ENCODE data around the gene PTAFR.
"Not testable (repeated sequence)": the region's sequence is repeated elsewhere in the genome, so short reads cannot be mapped to it uniquely, and the experiment has no call there.

PTAFR gene

DNA sequence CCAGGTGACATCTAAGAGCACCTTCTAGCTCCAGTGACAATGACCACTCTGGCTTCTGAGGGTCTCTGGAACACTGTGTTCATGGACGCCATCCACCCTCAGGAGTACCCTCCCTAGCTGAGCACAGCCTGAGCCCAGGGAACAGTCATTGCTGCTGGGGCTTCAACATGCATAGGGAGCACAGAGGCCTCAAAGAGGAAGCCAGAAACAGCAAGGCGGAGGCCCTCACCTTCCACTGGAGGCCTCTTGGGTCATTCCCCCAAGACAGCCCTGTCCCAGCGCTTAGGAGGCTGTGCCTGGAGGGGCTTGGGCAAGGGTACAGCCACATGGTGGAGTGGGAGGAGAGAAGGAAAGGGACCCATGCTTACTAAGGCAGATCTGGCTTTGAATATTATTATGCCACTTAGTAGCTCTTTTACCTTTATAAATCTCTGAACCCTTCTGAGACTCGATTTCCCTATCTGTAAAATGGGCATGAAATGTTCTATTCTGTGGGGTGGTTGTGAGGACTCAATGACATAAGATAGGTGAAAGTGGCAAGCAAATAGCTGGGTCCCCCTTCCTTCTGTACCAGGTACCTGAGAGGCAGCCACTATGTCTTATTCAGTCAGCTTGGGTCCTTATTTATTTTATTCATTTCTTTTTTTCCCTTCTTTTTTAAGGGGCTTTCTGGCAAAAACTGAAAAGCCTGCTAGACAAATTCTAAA is 32.8 kb downstream of the PTAFR start:
- no peak for DNase-seq

DNA sequence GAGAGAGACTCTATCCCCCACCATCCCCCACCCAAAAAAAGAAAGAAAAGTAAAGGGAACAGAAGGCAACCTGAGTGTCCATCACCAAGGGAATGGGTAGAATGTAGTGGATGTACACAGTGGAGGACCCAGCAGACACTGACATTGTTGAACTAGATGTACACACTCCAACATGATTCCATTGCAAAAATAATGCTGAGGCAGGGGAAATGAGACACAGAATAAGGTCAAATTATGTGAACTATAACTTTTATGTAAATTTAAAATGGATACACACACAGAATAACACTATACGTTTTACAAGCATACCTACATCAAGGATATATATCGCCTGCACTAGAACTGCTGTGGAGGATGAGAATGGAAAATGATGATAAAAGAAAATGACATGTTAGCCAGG is 34.8 kb downstream of the PTAFR start:
- no peak for DNase-seq

DNA sequence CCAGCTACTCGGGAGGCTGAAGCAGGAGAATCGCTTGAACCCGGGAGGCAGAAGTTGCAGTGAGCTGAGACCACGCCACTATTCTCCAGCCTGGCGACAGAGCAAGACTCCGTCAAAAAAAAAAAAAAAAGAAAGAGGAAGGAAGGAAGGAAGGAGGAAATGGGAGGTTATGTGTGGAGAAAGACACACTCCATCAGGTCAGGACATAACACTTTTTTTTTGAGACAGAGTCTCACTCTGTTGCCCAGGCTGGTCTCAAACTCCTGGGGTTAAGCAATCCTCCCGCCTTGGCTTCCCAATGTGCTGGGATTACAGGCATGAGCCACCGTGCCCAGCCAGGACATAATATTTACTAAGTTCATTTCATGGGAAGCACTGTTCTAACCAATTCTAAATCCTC is 36.6 kb downstream of the PTAFR start:
- not testable (repeated sequence) for DNase-seq

DNA sequence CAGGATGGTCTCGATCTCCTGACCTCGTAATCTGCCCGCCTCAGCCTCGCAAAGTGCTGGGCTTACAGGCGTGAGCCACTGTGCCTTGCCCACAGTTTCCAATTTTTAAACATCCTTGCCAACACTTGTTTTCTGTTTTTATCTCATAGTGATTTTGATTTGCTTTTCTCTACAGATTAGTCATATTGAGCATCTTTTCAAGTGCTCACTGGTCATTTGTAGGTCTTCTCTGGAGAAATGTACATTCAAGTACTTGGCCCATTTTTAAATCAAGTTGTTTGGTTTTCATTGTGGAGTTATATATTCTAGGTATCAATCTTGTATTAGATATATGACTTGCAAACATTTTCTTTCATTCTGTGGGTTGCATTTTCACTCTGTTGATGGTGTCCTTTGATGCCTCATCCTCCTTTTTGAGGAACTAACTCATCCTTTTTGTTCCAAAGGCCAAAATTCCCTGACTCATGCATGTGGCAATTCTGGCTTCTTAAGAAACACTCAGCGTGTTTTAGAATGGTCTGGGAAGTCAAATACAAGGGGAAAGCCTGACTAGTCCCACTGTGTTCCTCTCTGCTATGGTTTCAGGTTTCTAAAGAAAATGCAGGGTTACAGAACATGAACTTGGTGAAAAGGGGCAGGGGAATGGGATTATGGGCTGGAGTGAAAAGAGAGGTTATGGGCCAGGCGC is 37.3 kb downstream of the PTAFR start:
- no peak for DNase-seq

DNA sequence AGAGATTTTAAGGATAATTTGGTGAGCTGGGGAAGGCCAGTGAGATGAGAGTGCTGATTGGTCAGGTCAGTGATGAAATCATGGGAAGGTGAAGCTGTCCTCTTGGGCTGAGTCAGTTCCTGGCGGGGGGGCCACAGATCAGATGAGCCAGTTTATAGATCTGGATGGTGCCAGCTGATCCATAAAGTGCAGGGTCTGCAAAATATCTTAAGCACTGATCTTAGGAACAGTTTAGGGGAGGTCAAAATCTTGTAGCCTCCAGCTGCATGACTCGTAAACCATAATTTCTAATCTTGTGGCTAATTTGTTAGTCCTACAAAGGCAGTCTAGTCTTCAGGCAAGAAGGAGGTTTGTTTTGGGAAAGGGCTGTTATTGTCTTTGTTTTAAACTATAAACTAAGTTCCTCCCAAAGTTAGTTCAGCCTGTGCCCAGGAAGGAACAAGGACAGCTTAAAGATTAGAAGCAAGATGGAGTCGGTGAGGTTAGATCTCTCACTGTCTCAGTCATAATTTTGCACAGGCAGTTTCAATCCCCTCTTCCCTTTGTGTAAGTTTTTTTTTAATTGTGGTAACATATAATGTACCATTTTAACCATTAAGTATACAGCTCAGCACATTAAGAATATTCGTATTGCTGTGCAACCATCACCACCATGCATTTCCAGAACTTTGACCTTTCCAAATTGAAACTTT is 39.4 kb downstream of the PTAFR start:
- DNase-seq: no peak

DNA sequence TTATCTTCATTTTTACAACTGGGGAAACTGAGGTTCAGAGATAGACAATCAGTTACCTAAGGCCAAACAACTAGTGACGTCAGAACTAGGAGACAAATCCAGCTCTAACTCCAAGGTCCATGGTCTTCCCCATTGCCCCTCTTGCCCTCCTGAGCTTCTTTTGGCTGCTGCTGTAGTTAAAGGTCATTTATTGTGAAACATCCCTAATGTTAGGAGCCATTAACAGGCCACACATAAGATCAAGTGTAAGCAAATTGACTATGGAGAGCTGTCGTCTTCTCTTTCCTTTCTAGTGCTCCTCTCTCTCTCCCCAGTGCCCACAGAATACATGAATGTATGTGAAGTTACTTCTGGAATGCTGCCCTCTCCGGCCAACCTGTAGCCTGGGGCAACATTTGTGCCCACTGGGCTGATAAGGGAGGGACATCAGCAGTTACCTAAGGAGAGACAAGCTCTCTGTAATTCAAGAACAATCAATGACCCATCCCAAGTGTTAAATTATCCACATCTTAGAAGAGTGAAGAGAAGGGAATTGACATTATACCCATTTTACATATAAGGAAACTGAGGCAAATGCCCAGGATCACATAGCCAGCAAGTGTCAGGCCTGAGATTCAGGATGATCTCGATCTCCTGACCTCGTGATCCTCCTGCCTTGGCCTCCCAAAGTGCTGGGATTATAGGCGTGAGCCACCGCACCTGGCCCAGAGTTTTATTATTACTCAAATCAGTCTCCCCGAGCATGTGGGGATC is 40.1 kb downstream of the PTAFR start:
- no peak for DNase-seq

DNA sequence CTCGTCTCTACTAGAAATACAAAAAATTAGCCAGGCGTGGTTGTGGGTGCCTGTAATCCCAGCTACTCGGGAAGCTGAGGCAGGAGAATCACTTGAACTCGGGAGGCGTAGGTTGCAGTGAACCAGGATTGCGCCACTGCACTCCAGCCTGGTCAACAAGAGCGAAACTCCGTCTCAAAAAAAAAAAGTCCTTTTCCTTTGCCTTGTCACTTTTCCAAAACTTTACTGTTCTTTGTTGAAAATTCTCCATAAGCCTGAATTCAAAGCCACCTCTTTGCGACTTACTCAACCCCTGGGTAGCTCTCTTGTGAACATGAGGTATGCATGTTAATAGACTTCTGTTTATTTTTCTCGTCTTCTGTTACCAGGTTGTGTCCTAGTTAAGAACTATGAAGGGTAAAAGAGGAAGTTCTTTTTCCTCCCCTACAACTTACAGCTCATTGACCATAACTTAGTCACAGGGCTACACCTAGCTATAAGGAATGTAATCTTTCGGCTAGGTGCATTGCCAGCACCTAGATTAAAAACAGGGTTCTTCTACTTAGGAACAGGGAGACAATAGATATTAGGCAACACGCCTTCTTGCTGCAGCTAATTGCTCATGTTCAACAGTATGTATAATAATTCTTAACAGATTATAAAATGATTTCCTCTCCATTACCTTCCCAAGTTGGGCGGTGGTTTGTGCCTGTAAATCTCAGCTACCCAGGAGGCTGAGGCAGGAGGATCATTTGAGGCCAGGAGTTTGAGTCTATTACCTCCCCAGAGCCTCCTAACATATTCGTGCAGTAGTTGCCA is 40.9 kb downstream of the PTAFR start:
- no peak for DNase-seq

DNA sequence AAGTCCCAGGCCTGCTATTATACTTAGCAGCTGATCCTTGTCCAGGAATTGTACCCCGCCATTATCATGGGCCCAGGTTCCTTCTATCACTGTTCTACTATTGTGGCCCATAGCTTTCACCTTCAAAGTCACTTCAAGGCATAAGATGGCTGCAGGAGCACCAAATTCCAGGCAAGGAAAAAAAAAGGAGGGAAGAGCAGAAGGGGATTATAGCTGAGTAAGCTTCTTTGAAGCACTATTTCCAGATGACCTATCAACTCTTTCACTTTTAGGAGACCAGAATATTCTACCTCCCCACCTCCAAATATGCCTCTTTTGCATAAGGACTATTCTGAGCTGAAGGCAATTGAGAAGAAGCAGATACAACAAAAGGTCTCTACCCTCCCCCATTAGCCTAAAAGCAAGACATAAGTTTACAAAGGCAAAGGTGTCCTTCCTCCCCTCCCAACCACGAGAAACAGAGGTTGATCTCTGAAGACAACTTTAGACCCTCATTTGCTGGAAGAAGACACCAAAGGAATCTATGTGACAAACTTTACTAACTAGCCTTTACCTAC is 41.8 kb downstream of the PTAFR start:
- no peak for DNase-seq

DNA sequence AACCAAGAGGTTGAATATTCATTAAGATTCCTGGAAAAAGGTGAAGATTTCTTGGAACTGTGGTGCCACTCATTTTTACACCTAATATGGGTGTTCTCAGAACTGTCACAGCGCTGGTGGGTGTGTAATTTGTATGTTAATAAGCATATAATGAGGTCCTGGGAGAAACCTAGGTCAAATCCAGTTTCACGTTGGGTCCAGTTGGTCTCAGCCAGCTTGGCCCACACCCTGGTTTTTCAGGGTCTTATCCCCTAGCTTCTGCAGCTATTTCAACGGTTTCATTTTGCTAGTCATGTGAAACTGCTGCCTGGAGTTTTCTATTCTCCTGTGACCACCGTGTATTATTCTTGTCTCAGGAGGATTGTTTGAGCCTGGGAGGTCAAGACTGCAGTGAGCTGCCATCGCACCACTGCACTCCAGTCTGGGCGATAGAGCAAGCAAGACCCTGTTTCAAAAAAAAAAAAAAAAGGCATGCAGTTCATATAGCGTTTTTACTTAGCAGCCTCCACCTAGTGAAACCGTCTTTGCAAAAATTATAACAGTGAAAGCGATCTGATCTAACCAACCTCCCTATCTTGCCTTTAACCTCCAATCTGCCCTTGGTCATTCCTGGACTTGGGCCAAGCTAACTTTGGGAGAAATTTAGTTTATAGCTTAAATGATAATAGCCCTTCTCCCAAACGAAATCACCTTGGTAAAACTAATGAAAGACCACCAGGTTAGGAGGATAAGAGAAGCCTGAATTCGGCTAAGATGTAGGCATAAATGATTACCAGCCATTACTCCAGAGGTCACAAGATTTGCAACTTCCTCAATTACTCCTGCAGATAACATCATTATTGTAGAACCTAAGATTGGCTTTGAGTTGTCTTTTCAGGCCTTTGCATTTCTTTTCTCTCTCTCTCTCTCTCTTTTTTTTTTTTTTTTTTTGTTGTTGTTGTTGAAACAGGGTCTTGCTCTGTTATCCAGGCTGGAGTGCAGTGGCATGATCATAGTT is 44.0 kb downstream of the PTAFR start:
- DNase-seq: no peak

DNA sequence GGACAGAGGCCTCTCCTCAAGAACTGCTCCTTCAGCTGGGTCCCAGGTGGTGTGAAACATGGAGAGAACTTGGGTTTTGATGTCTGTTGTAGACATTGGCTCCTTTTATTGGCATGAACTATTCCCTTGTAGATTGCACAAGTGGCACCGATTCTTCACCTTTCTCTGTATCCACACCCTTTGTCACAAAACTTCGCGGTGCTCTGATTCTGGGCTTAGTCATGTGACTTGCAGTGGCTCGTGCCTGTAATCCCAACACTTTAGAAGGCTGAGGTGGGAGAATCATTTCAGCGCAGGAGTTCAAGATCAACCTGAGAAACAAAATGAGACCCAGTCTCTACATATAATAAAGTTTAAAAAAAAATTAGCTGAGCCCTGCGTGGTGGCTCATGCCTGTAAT is 45.6 kb downstream of the PTAFR start:
- no peak for DNase-seq

DNA sequence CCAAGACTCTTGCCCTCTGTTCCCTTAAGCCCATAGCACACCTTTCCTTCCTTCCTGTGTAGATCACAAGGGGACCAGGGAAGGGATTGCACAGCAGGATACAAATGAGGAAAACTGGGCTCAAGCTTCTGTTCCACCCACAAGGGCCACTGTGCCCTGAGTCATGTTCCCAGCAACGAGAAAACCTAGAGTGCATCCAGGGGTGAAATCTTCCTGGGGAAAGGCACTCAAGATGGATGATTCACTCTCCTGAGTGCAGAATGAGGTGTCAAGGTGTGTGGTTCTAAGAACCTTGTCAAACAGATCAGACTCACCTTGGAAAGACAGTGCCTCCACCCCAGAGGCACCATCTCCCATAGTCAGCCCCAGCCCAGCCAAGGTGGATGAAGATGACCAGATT is 47.3 kb downstream of the PTAFR start:
- DNase-seq: no peak

DNA sequence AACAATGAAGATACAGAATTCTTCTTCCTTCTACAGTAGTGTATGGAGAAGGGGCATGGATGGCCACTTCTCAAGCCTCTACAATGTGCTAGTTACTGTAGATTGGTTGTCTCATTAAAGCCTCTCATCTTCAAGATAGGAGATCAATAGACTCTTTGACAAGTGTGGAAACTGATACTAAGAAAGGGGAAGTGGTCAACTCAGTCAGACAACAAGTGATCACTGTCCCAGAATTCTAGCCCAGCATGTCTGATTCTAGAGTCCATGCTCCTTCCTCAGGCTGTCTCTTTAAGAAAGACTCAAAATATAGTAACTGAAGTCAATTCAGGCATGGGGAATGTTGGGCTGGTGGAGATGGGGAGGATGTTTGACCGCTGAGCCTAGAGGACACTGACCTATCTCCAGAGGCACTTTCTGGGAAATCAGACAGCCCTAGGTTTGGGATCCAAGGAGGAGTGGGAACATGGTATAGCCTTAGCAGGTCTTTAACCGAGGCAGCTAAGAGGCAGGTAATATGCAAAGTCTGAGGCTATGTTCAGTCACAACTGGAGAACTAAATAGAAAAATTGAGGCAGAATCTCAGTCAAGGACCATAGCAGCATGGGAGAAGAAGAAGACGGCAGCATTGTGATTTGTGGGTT is 48.8 kb downstream of the PTAFR start:
- no peak for DNase-seq

DNA sequence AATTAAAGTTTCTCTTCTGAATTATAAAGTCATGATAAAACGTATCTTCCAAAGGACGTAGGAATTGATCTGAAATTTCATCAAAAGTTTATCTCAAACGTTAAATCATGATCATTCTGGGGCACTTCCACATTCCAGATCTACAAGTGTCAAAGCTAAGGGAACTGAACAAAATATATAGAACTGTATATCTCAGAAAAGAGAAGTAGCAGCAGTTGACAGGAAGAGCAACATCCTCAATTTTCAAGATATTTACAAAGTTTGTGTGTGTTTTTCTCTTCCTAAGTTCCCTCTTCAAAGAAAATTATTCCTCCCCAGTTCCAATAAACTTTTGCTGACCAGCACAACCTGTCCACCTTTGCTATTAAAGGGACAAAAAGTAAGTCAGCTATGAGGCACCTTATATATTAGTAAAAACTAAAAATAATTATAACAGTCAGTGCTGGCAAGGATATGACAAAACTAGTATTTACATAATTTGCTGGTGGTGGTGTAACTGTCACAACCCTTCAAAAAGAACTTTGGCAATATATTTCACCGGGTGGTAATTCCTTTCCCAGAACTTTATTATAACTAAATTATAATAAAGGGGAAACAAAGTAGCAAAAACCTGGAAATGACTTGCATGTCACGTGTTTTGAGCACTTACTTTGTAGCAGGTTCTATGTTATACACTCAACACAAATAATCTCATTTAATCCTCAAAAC is 49.6 kb downstream of the PTAFR start:
- no peak for DNase-seq

DNA sequence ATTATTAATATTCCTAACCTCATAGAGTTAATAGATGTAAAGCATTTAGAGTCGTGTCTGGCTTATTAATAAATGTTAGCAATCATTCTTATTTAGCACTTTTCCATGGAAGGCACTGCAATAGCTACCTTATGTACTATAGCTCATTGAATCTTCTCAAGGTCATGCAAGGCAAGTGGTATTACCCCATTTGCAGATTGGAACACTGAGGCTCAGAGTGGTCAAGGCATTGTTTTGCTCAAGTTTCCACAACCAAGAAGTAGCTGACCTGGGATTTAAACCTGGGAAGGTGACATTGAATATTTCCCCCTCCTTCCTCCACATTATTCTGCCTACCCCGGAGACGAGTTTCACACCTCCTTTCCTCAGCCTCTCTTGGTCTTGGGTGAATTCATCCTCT is 50.3 kb downstream of the PTAFR start:
- no peak for DNase-seq

DNA sequence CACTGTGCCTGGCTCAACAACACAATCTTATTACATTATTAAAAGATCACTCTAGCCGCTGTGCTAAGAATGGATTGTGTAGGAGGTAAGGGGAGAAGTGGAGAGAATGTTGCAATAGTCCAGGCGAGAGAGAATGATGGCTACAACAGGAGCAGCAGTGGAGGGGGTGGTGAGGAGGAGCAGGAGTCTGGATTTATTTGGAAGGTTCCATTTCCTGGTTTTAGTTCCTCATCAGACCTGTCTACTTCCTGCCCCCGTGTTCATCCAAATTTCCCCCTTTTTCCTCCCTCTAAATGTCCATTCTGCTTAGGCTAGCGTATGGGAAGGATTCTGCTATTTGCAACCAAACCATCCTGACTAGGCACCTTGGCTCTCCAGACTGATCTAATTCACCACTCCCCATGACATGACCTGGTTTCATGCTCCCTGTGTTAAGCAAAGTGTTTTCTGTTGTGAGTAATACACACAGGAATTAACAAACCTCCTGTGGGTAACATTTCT is 53.0 kb downstream of the PTAFR start:
- DNase-seq: no peak

DNA sequence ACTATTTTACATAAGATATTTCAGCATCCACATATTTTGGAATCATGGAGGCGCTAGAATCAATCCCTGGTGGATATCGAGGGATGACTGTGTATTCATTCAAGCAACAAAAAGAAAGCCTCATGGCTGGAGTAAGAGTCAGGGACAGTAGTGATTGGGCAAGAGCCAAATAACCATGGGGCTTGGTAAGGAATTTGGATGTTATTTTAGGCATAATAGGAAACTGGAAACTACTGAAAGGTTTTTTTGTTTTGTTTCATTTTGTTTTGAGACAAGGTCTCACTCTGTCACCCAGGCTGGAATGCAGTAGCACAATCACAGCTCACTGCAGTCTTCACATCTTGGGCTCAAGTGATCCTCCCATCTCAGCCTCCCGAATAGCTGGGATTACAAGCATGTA is 54.3 kb downstream of the PTAFR start:
- no peak for DNase-seq

DNA sequence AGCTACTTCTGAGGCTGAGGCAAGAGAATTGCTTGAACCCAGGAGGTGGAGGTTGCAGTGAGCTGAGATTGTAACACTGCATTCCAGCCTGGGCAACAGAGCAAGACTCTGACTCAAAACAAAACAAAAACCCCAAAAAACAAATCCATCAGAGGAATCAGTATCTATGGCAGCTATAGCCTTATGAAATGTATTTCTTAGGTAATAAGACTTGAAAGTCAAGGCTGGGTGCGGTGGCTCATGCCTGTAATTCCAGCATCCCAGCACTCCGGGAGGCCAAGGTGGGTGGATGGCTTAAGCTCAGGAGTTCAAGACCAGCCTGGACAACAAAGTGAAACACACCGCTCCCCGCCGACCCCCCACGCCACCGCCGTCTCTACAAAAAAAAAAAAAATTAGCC is 56.9 kb downstream of the PTAFR start:
- no peak for DNase-seq

DNA sequence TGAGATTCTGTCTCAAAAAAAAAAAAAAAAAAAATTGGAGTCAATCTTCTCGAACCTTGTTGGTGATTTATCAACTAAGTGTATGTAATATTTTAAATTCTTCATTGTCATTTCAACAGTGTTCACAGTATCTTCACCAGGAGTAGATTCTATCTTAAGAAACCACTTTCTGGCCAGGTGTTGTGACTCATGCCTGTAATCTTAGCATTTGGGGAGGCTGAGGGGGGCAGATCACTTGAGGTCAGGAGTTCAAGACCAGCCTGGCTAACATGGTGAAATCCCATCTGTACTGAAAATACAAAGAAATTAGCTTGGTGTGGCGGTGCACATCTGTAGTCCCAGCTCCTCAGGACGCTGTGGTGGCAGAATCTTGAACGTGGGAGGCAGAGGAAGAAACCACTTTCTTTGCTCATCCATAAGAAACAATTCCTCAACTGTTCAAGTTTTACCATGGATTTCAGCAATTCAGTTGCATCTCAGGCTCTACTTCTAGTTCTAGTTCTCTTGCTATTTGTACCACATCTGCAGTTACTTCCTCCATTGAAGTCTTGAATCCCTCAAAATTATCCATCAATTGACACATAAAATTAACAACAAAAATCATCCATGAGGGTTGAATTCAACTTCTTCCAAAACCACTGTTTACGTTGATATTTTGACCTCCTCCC is 57.7 kb downstream of the PTAFR start:
- no peak for DNase-seq

DNA sequence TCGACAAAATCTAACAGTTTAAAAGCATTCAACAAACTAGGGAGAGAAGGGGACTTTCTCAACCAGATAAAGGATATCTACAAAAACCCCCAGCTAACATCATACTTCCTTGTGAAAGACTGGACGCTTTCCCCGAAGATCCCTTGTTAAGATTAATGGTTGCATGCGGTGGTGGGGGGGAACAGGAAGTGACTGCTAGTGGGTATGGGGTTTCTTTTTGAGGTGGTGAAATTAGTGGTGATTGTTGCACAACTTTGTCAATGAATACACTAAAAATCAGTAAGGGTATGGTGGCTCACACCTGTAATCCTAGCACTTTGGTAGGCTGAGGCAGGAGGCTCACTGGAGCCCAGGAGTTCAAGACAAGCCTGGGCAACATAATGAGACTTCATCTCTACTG is 61.2 kb downstream of the PTAFR start:
- no peak for DNase-seq

Measured in activated CD4-positive, CD25-positive, alpha-beta regulatory T cell (primary cell).